ACC112 (cell line): ENCODE measurements around the gene NEK4.

Source experiments
- H2AFZ ChIP-seq: fragments of 200-600 bp; sonication (generic); one replicate; pipeline ENCODE4 v1.6.0; 2017; ENCODE audit warnings: antibody characterized with exemption, low read length; ENCODE audit not compliant: unreplicated experiment
- H3K27ac ChIP-seq: fragments of 200-600 bp; sonication (generic); 2 replicates; pipeline ENCODE4 v1.5.1; 2014; ENCODE audit warnings: low read depth, mild to moderate bottlenecking, antibody characterized with exemption, low read length, moderate library complexity
- H3K27me3 ChIP-seq: fragments of 200-600 bp; sonication (generic); 2 replicates; pipeline ENCODE4 v1.6.1; 2014; ENCODE audit warnings: mild to moderate bottlenecking, antibody characterized with exemption, low read length, moderate library complexity, mixed read lengths; ENCODE audit not compliant: insufficient read depth
- H3K36me3 ChIP-seq: fragments of 200-600 bp; sonication (generic); 2 replicates; pipeline ENCODE4 v1.6.1; 2016; ENCODE audit warnings: mild to moderate bottlenecking, antibody characterized with exemption, low read length, moderate library complexity, mixed read lengths; ENCODE audit not compliant: insufficient read depth
- H3K4me1 ChIP-seq: fragments of 200-600 bp; sonication (generic); one replicate; pipeline ENCODE4 v1.6.1; 2016; ENCODE audit warnings: low read length, mixed read lengths; ENCODE audit not compliant: insufficient read depth, unreplicated experiment, control insufficient read depth
- H3K4me3 ChIP-seq: fragments of 200-600 bp; sonication (generic); 2 replicates; pipeline ENCODE4 v1.5.1; 2014; ENCODE audit warnings: mild to moderate bottlenecking, low read depth, low read length
- H3K79me2 ChIP-seq: fragments of 200-600 bp; sonication (generic); one replicate; pipeline ENCODE4 v1.6.0; 2016; ENCODE audit warnings: low read length; ENCODE audit not compliant: control insufficient read depth, unreplicated experiment, insufficient read depth

NEK4 gene

GRCh38 chr3:52770496-52771333, at the start of gene NEK4:
NEK4 (minus strand) TSS chr3:52770940; CDS start chr3:52770746, 194 bp downstream.
- Histone ChIP-seq H2AFZ (peak within 1 kb of the TSS; percentile 90), H3K4me1 (peaks cover 7% of the 10 kb centered on the region), H3K4me3 (peak within 1 kb of the TSS; percentile 82), H3K79me2 (peaks cover 8% of the 10 kb centered on the region), H3K36me3 (no peaks in the 10 kb centered on the region; the same call in 1 of the 2 replicates), H3K27ac (no peak within 1 kb of the TSS), H3K27me3 (no peaks in the 10 kb centered on the region)

DNA sequence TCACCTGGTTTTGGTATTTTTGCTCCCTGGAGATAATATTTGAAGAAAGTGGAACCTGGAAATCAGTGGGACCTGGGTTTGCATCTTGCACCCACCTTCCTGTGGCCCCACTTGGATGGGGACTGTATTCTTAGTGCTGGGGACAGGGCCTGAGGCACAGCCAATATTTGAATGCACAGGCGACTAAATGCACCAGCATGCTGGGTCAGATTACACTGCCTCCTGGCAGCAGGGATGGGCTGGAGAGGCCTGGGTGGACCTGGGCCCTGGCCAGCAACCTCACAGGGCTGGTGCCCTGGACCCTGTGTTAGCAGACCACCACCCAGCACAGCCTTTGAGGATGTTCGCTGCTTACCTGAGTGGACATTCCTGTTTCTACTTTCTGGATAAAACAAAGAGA, 49.2 kb upstream of the NEK4 start:
- Histone ChIP-seq H3K4me3 (no peak overlapping the region), H2AFZ (no peak overlapping the region), H3K27ac (no peak overlapping the region), H3K4me1 (no peaks in the 10 kb centered on the region), H3K27me3 (no peaks in the 10 kb centered on the region), H3K79me2 (no peaks in the 10 kb centered on the region), H3K36me3 (no peaks in the 10 kb centered on the region)

- no peak overlapping the region for H3K4me3 ChIP-seq
- no peak overlapping the region for H3K27ac ChIP-seq
- H2AFZ ChIP-seq, result no peak overlapping the region
- no peaks in the 10 kb centered on the region for H3K79me2 ChIP-seq
- no peaks in the 10 kb centered on the region for H3K4me1 ChIP-seq
- H3K36me3 ChIP-seq, result no peaks in the 10 kb centered on the region
- H3K27me3 ChIP-seq, result no peaks in the 10 kb centered on the region
Observed at GRCh38 chr3:52817860-52818259, 47.1 kb upstream of the NEK4 start.

DNA sequence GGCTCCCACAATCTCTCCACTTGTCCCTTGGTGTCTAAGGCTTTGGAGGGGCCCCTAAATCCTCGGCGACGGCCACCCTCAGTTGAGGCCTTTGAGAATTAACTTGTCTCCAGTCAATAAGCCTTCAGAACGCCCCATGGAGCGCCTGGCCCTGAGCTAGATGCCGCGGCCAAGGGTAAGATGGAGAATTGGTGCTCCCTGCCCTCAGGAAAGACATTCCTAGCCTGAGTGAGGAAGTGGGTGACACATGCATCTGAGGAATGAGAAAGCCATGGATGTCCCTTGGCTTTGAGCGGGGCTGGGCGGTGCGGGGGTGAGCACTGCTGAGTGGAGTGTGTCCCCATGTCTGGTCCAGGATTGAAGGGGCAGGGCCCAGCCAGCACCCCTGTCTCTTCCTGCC, 46.5 kb upstream of the NEK4 start:
- no peaks in the 10 kb centered on the region for H3K79me2 ChIP-seq
- no peaks in the 10 kb centered on the region for H3K27me3 ChIP-seq
- H3K27ac ChIP-seq, result no peak overlapping the region
- no peak overlapping the region for H2AFZ ChIP-seq
- H3K4me1 ChIP-seq, result no peaks in the 10 kb centered on the region
- no peaks in the 10 kb centered on the region for H3K36me3 ChIP-seq
- H3K4me3 ChIP-seq, result no peak overlapping the region

DNA sequence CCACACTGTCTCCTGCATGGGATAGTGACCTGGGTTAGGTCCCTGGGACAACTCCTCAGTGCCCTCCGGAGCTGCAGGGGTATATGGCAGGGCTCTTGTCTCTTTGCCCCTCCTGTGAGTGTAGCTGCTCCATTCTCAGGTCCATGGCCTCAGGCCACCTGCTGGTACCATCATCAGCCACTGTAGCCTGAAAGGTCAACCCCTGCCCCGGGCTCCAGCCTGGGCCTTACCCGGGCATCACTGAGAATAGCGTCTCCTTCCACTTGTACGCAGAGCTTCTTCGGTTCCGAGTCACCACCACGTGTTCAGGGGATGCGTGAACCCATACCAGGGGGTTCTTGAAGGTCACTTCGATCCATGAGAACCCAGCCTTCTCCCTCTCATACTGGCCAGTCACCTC, 45.9 kb upstream of the NEK4 start:
- Histone ChIP-seq H3K27me3 (no peaks in the 10 kb centered on the region), H3K4me1 (no peaks in the 10 kb centered on the region), H2AFZ (no peak overlapping the region), H3K36me3 (no peaks in the 10 kb centered on the region), H3K79me2 (no peaks in the 10 kb centered on the region), H3K4me3 (no peak overlapping the region), H3K27ac (no peak overlapping the region)

DNA sequence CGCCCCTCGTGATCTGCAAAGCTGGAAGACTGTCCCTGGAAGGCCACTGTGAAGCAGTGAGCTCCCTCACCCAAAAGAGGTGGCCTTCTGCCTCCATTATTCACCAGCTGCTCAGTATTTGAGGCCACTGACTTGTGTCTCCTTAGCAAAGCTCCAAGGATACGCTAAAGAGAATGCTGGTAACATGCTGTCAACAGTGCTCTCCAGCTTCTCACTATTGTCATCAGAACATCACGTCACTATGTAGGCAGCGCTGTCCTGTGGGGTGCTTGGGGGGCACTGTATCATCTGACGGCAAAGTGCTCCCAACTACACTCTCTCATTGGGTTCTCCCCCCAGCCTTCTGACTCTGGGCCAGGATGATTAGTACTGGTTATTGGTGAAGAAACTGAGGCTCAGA, 45.5 kb upstream of the NEK4 start:
- Histone ChIP-seq H2AFZ (no peak overlapping the region), H3K4me3 (no peak overlapping the region), H3K4me1 (no peaks in the 10 kb centered on the region), H3K27me3 (no peaks in the 10 kb centered on the region), H3K79me2 (no peaks in the 10 kb centered on the region), H3K27ac (no peak overlapping the region), H3K36me3 (no peaks in the 10 kb centered on the region)

- H3K36me3 ChIP-seq, result no peaks in the 10 kb centered on the region
- H3K4me3 ChIP-seq, result no peak overlapping the region
- H2AFZ ChIP-seq, result no peak overlapping the region
- H3K27me3 ChIP-seq, result peaks cover 8% of the 10 kb centered on the region; the same call in 1 of the 2 replicates
- no peak overlapping the region for H3K27ac ChIP-seq
- no peaks in the 10 kb centered on the region for H3K79me2 ChIP-seq
- no peaks in the 10 kb centered on the region for H3K4me1 ChIP-seq
Observed at GRCh38 chr3:52813810-52814209, 43.1 kb upstream of the NEK4 start.

DNA sequence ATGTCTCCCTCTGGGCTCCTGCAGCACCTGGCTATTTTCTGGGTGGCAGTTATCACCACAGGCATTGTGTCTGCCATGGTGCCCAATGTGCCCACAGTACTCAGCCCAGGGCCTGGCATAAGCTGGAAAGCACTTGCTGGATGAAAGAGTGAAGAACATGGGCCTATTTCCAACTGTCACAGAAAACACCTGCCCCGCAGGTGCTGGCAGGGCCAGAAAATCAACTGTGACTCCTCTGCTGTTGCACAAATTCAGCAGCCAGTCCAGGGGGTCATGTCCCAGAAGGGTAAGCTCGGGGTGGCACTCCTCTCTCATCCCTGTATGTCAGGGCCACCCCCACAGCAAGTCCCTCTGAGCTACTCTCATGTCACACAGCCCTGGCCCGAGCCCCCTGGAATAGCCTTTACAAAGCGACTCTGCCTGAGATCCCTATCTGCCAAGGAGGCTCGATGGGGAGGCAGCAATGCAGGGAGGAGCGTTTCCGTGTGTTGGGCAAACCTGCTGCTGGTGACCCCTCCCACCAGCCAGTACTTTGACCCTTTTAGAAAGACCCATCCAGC, 40.8 kb upstream of the NEK4 start:
- H3K27ac ChIP-seq, result no peak overlapping the region
- peaks cover 14% of the 10 kb centered on the region; the same call in 1 of the 2 replicates for H3K27me3 ChIP-seq
- H2AFZ ChIP-seq, result no peak overlapping the region
- no peaks in the 10 kb centered on the region for H3K4me1 ChIP-seq
- no peaks in the 10 kb centered on the region for H3K36me3 ChIP-seq
- H3K79me2 ChIP-seq, result no peaks in the 10 kb centered on the region
- H3K4me3 ChIP-seq, result no peak overlapping the region

DNA sequence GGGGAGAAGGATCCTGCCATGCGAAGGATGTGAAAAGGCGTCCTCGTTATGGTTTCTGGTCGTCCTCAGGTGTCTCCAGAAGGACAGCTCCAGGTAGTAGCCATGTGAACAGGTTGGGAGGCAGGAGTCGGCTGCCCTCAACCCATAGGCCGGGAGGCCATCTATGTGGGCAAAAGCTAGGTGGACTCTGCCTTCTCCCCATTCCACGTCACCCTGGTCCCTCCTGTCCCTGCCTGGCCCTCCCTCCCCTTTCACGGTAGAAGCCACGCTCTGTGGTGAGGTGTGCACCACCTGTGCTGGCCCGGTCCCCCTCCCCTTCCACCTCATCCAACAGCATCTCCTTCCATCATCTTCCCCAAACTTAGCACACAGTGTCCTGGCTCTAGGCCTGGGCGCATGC, 40.2 kb upstream of the NEK4 start:
- Histone ChIP-seq H3K36me3 (no peaks in the 10 kb centered on the region), H3K27ac (no peak overlapping the region), H2AFZ (no peak overlapping the region), H3K79me2 (no peaks in the 10 kb centered on the region), H3K4me3 (no peak overlapping the region), H3K27me3 (peaks cover 14% of the 10 kb centered on the region; the same call in 1 of the 2 replicates), H3K4me1 (no peaks in the 10 kb centered on the region)

GRCh38 chr3:52809662-52810377, 39.1 kb upstream of the NEK4 start:
- Histone ChIP-seq H3K4me3 (no peak overlapping the region), H2AFZ (no peak overlapping the region), H3K4me1 (no peaks in the 10 kb centered on the region), H3K27me3 (peaks cover 14% of the 10 kb centered on the region; the same call in 1 of the 2 replicates), H3K79me2 (no peaks in the 10 kb centered on the region), H3K27ac (no peak overlapping the region), H3K36me3 (no peaks in the 10 kb centered on the region)
